ENCODE results near the gene TMCC1. TPM values are rescaled to one million over a fixed set of nuclear protein-coding genes. Genes with fewer than 3 reads are reported as not detected.
A peak's percentile ranks its signal among the peaks of the same experiment; 100 is the strongest.

The TMCC1 gene
- total RNA-seq, 1 donor from 2014 or later: 24.3 TPM

- DNase-seq (ENCODE audit: low read depth): peak; percentile 71
- H3K4me3 ChIP-seq (ENCODE audit: low read depth, low read length): peak overlapping the region; percentile 52
These were observed 98.1 kb downstream of the TMCC1 start for GRCh38 chr3:129795186-129796010.

GRCh38 chr3:129794311-129795185 lies 99.0 kb downstream of the TMCC1 start:
- no peak for TF ChIP-seq CTCF (conservative IDR thresholded peaks at IDR 0.05; ENCODE audit: low read depth, low read length)
- peak; percentile 70 for DNase-seq (ENCODE audit: low read depth)
- H3K4me3 ChIP-seq (ENCODE audit: low read depth, low read length): peak overlapping the region; percentile 52

More at GRCh38 chr3:129795186-129796010, 98.1 kb downstream of the TMCC1 start:
- no peak for TF ChIP-seq CTCF (conservative IDR thresholded peaks at IDR 0.05; ENCODE audit: low read depth, low read length)

- no peak for TF ChIP-seq CTCF (conservative IDR thresholded peaks at IDR 0.05; ENCODE audit: low read depth, low read length)
- no peak for DNase-seq (ENCODE audit: low read depth)
- H3K4me3 ChIP-seq (ENCODE audit: low read depth, low read length): peak overlapping the region; percentile 52
These were observed 99.6 kb downstream of the TMCC1 start for GRCh38 chr3:129793942-129794310.

- TF ChIP-seq CTCF (conservative IDR thresholded peaks at IDR 0.05; ENCODE audit: low read depth, low read length): no peak
- H3K4me3 ChIP-seq (ENCODE audit: low read depth, low read length): peak overlapping the region; percentile 52
- DNase-seq (ENCODE audit: low read depth): no peak
These were observed 100.2 kb downstream of the TMCC1 start for GRCh38 chr3:129793319-129793718.

- DNase-seq (ENCODE audit: low read depth): no peak
- no peak overlapping the region for H3K4me3 ChIP-seq (ENCODE audit: low read depth, low read length)
- no peak for TF ChIP-seq CTCF (conservative IDR thresholded peaks at IDR 0.05; ENCODE audit: low read depth, low read length)
These were observed 110.0 kb downstream of the TMCC1 start for GRCh38 chr3:129783470-129783869.

GRCh38 chr3:129778871-129779270 lies 114.6 kb downstream of the TMCC1 start:
- TF ChIP-seq CTCF (conservative IDR thresholded peaks at IDR 0.05; ENCODE audit: low read depth, low read length): no peak

More at GRCh38 chr3:129778871-129779270, 114.6 kb downstream of the TMCC1 start:
- no peak overlapping the region for H3K4me3 ChIP-seq (ENCODE audit: low read depth, low read length)
- DNase-seq (ENCODE audit: low read depth): no peak
